ENCODE measurements around the gene RIPOR3.
"Not testable (repeated sequence)": the region's sequence is repeated elsewhere in the genome, so short reads cannot be mapped to it uniquely, and the experiment has no call there.

The RIPOR3 gene

GRCh38 chr20:50719328-50719727 is 28.0 kb upstream of the RIPOR3 start:
- no peak for DNase-seq
- no peak for TF ChIP-seq POLR2A (IDR thresholded peaks at IDR 0.05; ENCODE audit: low read length)

- DNase-seq: no peak
- TF ChIP-seq POLR2A (IDR thresholded peaks at IDR 0.05; ENCODE audit: low read length) (no peak), GATA1 (IDR thresholded peaks at IDR 0.05; ENCODE audit: low read depth, low read length) (no peak)
Measured at GRCh38 chr20:50717974-50718761, 26.8 kb upstream of the RIPOR3 start.

- TF ChIP-seq GATA1 (IDR thresholded peaks at IDR 0.05; ENCODE audit: low read depth, low read length): no peak
- TF ChIP-seq POLR2A (IDR thresholded peaks at IDR 0.05; ENCODE audit: low read length): no peak
- no peak for DNase-seq
Measured at GRCh38 chr20:50717312-50717711, 26.0 kb upstream of the RIPOR3 start.

- TF ChIP-seq GATA1 (IDR thresholded peaks at IDR 0.05; ENCODE audit: low read depth, low read length) (no peak), POLR2A (IDR thresholded peaks at IDR 0.05; ENCODE audit: low read length) (no peak)
- DNase-seq: no peak
Measured at GRCh38 chr20:50716518-50716917, 25.2 kb upstream of the RIPOR3 start.

- TF ChIP-seq POLR2A (IDR thresholded peaks at IDR 0.05; ENCODE audit: low read length): no peak
- TF ChIP-seq GATA1 (IDR thresholded peaks at IDR 0.05; ENCODE audit: low read depth, low read length): no peak
- DNase-seq: no peak
Measured at GRCh38 chr20:50715694-50716093, 24.4 kb upstream of the RIPOR3 start.

GRCh38 chr20:50714426-50714825 is 23.1 kb upstream of the RIPOR3 start:
- DNase-seq: not testable (repeated sequence)

GRCh38 chr20:50713657-50714101 is 22.3 kb upstream of the RIPOR3 start:
- TF ChIP-seq GATA1 (IDR thresholded peaks at IDR 0.05; ENCODE audit: low read depth, low read length) (no peak), POLR2A (IDR thresholded peaks at IDR 0.05; ENCODE audit: low read length) (no peak)
- DNase-seq: peak; percentile 29 to 51

GRCh38 chr20:50712771-50713656 is 21.7 kb upstream of the RIPOR3 start:
- TF ChIP-seq POLR2A (IDR thresholded peaks at IDR 0.05; ENCODE audit: low read length): no peak
- no peak for TF ChIP-seq GATA1 (IDR thresholded peaks at IDR 0.05; ENCODE audit: low read depth, low read length)
- no peak for DNase-seq

GRCh38 chr20:50711113-50711825 is 19.9 kb upstream of the RIPOR3 start:
- TF ChIP-seq GATA1 (IDR thresholded peaks at IDR 0.05; ENCODE audit: low read depth, low read length): no peak

GRCh38 chr20:50710492-50711063 is 19.2 kb upstream of the RIPOR3 start:
- no peak for DNase-seq
- TF ChIP-seq POLR2A (IDR thresholded peaks at IDR 0.05; ENCODE audit: low read length) (no peak), GATA1 (IDR thresholded peaks at IDR 0.05; ENCODE audit: low read depth, low read length) (no peak)

More at GRCh38 chr20:50711113-50711825, 19.9 kb upstream of the RIPOR3 start:
- no peak for DNase-seq

GRCh38 chr20:50709636-50709973 is 18.3 kb upstream of the RIPOR3 start:
- no peak for DNase-seq
- TF ChIP-seq GATA1 (IDR thresholded peaks at IDR 0.05; ENCODE audit: low read depth, low read length) (no peak), POLR2A (IDR thresholded peaks at IDR 0.05; ENCODE audit: low read length) (no peak)

GRCh38 chr20:50708845-50709635 is 17.7 kb upstream of the RIPOR3 start:
- DNase-seq: no peak
- TF ChIP-seq GATA1 (IDR thresholded peaks at IDR 0.05; ENCODE audit: low read depth, low read length): no peak
- TF ChIP-seq POLR2A (IDR thresholded peaks at IDR 0.05; ENCODE audit: low read length): no peak

- no peak for DNase-seq
Measured at GRCh38 chr20:50704971-50705370, 13.6 kb upstream of the RIPOR3 start.

More at GRCh38 chr20:50704971-50705370, 13.6 kb upstream of the RIPOR3 start:
- no peak for TF ChIP-seq GATA1 (IDR thresholded peaks at IDR 0.05; ENCODE audit: low read depth, low read length)
- TF ChIP-seq POLR2A (IDR thresholded peaks at IDR 0.05; ENCODE audit: low read length): no peak
